Stomach smooth muscle (tissue), 2 donors: Measurements from ENCODE around the gene ZNF516.

Experiments
- H3K27ac ChIP-seq: one replicate; pipeline ENCODE4 v1.7.0; 2013; ENCODE audit warnings: mild to moderate bottlenecking, low read length, inconsistent platforms
- H3K27me3 ChIP-seq, 2 donors: one replicate each; pipeline ENCODE4 v1.7.0; 2013; ENCODE audit warnings: low read length in 2 of 2; ENCODE audit not compliant: insufficient read depth in 2 of 2, control insufficient read depth in 1 of 2
- H3K36me3 ChIP-seq, 2 donors: one replicate each; pipeline ENCODE4 v1.7.0; 2013; ENCODE audit warnings: low read length in 2 of 2; ENCODE audit not compliant: control insufficient read depth in 2 of 2, insufficient read depth in 2 of 2
- H3K4me1 ChIP-seq: one replicate; pipeline ENCODE4 v1.7.0; 2013; ENCODE audit warnings: low read length; ENCODE audit not compliant: control insufficient read depth, insufficient read depth
- H3K4me3 ChIP-seq, 2 donors: one replicate each; pipeline ENCODE4 v1.7.0; 2013; ENCODE audit warnings: low read length in 2 of 2
- H3K9ac ChIP-seq, 2 donors: one replicate each; pipeline ENCODE4 v1.7.0; 2013; ENCODE audit warnings: low read length in 2 of 2, mild to moderate bottlenecking in 1 of 2
- H3K9me3 ChIP-seq, 2 donors: one replicate each; pipeline ENCODE4 v1.7.0; 2013; ENCODE audit warnings: low read length in 2 of 2; ENCODE audit not compliant: control insufficient read depth in 2 of 2
- donor health status: healthy.
- donor health status: Pancreatic carcinoma.

ZNF516 gene

GRCh38 chr18:76459312-76459686 is 35.7 kb downstream of the ZNF516 start:
- peak overlapping the region; percentile 86 for H3K27ac ChIP-seq
- H3K9me3 ChIP-seq = no peaks in the 10 kb centered on the region
- peaks cover 3 to 4% of the 10 kb centered on the region in 2 donors for H3K36me3 ChIP-seq
- peak overlapping the region; percentile 54 to 58 for H3K9ac ChIP-seq
- H3K4me1 ChIP-seq = peaks cover 50% of the 10 kb centered on the region
- no peaks in the 10 kb centered on the region for H3K27me3 ChIP-seq
- H3K4me3 ChIP-seq = peak overlapping the region; percentile 6 to 57

GRCh38 chr18:76458522-76459311 is 36.3 kb downstream of the ZNF516 start:
- H3K27me3 ChIP-seq = no peaks in the 10 kb centered on the region
- H3K4me3 ChIP-seq = peak overlapping the region in 1 of 2 donors; percentile 57
- peaks cover 3 to 4% of the 10 kb centered on the region in 2 donors for H3K36me3 ChIP-seq
- H3K27ac ChIP-seq = peak overlapping the region; percentile 86
- H3K9ac ChIP-seq = no peak overlapping the region
- H3K9me3 ChIP-seq = no peaks in the 10 kb centered on the region
- peaks cover 50% of the 10 kb centered on the region for H3K4me1 ChIP-seq

- no peak overlapping the region for H3K4me3 ChIP-seq
- no peaks in the 10 kb centered on the region for H3K27me3 ChIP-seq
- H3K27ac ChIP-seq = no peak overlapping the region
- H3K9me3 ChIP-seq = no peaks in the 10 kb centered on the region
- no peak overlapping the region for H3K9ac ChIP-seq
- peaks cover 3 to 4% of the 10 kb centered on the region in 2 donors for H3K36me3 ChIP-seq
- H3K4me1 ChIP-seq = peaks cover 50% of the 10 kb centered on the region
These were observed 37.1 kb downstream of the ZNF516 start for GRCh38 chr18:76457957-76458356.

GRCh38 chr18:76457475-76457874 is 37.6 kb downstream of the ZNF516 start:
- no peak overlapping the region for H3K4me3 ChIP-seq
- peaks cover 50% of the 10 kb centered on the region for H3K4me1 ChIP-seq
- peaks cover 3 to 4% of the 10 kb centered on the region in 2 donors for H3K36me3 ChIP-seq
- no peaks in the 10 kb centered on the region for H3K9me3 ChIP-seq
- no peak overlapping the region for H3K27ac ChIP-seq
- no peak overlapping the region for H3K9ac ChIP-seq
- H3K27me3 ChIP-seq = no peaks in the 10 kb centered on the region

- H3K36me3 ChIP-seq = peaks cover 2 to 3% of the 10 kb centered on the region in 2 donors
- no peaks in the 10 kb centered on the region for H3K9me3 ChIP-seq
- no peak overlapping the region for H3K9ac ChIP-seq
- no peak overlapping the region for H3K4me3 ChIP-seq
- no peaks in the 10 kb centered on the region for H3K27me3 ChIP-seq
- H3K4me1 ChIP-seq = peaks cover 57% of the 10 kb centered on the region
- H3K27ac ChIP-seq = peak overlapping the region; percentile 3
These were observed 38.2 kb downstream of the ZNF516 start for GRCh38 chr18:76456823-76457222.

- H3K36me3 ChIP-seq = peaks cover 2 to 3% of the 10 kb centered on the region in 2 donors
- peak overlapping the region; percentile 3 for H3K27ac ChIP-seq
- H3K27me3 ChIP-seq = no peaks in the 10 kb centered on the region
- H3K9me3 ChIP-seq = no peaks in the 10 kb centered on the region
- H3K9ac ChIP-seq = no peak overlapping the region
- H3K4me3 ChIP-seq = no peak overlapping the region
- H3K4me1 ChIP-seq = peaks cover 63% of the 10 kb centered on the region
These were observed 38.9 kb downstream of the ZNF516 start for GRCh38 chr18:76456018-76456750.

- Histone ChIP-seq H3K4me3 (peak overlapping the region in 1 of 2 donors; percentile 15), H3K36me3 (peaks cover 2 to 3% of the 10 kb centered on the region in 2 donors), H3K9ac (peak overlapping the region in 1 of 2 donors; percentile 21), H3K9me3 (no peaks in the 10 kb centered on the region), H3K27me3 (no peaks in the 10 kb centered on the region), H3K27ac (peak overlapping the region; percentile 60), H3K4me1 (peaks cover 64% of the 10 kb centered on the region)
These were observed 39.9 kb downstream of the ZNF516 start for GRCh38 chr18:76455003-76455676.

- peaks cover 57% of the 10 kb centered on the region for H3K4me1 ChIP-seq
- no peak overlapping the region for H3K27ac ChIP-seq
- H3K36me3 ChIP-seq = peaks cover 2 to 3% of the 10 kb centered on the region in 2 donors
- H3K4me3 ChIP-seq = no peak overlapping the region
- H3K27me3 ChIP-seq = no peaks in the 10 kb centered on the region
- no peak overlapping the region for H3K9ac ChIP-seq
- no peaks in the 10 kb centered on the region for H3K9me3 ChIP-seq
These were observed 40.6 kb downstream of the ZNF516 start for GRCh38 chr18:76454418-76454817.

GRCh38 chr18:76453932-76454331 is 41.1 kb downstream of the ZNF516 start:
- no peak overlapping the region for H3K27ac ChIP-seq
- no peaks in the 10 kb centered on the region for H3K27me3 ChIP-seq
- H3K4me1 ChIP-seq = peaks cover 56% of the 10 kb centered on the region
- H3K4me3 ChIP-seq = no peak overlapping the region
- peaks cover 0 to 3% of the 10 kb centered on the region in 2 donors for H3K36me3 ChIP-seq
- no peak overlapping the region for H3K9ac ChIP-seq
- H3K9me3 ChIP-seq = no peaks in the 10 kb centered on the region

- H3K9ac ChIP-seq = peak overlapping the region in 1 of 2 donors; percentile 38
- H3K4me1 ChIP-seq = peaks cover 58% of the 10 kb centered on the region
- H3K9me3 ChIP-seq = no peaks in the 10 kb centered on the region
- H3K27ac ChIP-seq = peak overlapping the region; percentile 91
- H3K4me3 ChIP-seq = peak overlapping the region in 1 of 2 donors; percentile 31
- H3K27me3 ChIP-seq = no peaks in the 10 kb centered on the region
- H3K36me3 ChIP-seq = no peaks in the 10 kb centered on the region
These were observed 41.9 kb downstream of the ZNF516 start for GRCh38 chr18:76453057-76453561.
